SH-SY5Y (cell line): ENCODE data around the gene MED9.

Source experiments
- GATA2 ChIP-seq: IDR thresholded peaks from 2 replicates; pipeline ENCODE4 v1.6.1; 2011; ENCODE audit warnings: mild to moderate bottlenecking, low read depth, low read length
- GATA3 ChIP-seq: IDR thresholded peaks from 2 replicates; pipeline ENCODE4 v1.6.1; 2011; ENCODE audit warnings: low read depth, mild to moderate bottlenecking, low read length, moderate library complexity

- TF ChIP-seq GATA2 (no peak), GATA3 (no peak)
These were observed 30.7 kb downstream of the MED9 start for GRCh38 chr17:17507465-17508011.
